Embryonic facial prominence (tissue), 1 donor: ENCODE measurements around the gene C1orf21.

Experiments used
- DNase-seq: peaks from one replicate; pipeline ENCODE4 v3.0.0-alpha.2; 2016; ENCODE audit errors: extremely low spot score

Gene C1orf21

DNA sequence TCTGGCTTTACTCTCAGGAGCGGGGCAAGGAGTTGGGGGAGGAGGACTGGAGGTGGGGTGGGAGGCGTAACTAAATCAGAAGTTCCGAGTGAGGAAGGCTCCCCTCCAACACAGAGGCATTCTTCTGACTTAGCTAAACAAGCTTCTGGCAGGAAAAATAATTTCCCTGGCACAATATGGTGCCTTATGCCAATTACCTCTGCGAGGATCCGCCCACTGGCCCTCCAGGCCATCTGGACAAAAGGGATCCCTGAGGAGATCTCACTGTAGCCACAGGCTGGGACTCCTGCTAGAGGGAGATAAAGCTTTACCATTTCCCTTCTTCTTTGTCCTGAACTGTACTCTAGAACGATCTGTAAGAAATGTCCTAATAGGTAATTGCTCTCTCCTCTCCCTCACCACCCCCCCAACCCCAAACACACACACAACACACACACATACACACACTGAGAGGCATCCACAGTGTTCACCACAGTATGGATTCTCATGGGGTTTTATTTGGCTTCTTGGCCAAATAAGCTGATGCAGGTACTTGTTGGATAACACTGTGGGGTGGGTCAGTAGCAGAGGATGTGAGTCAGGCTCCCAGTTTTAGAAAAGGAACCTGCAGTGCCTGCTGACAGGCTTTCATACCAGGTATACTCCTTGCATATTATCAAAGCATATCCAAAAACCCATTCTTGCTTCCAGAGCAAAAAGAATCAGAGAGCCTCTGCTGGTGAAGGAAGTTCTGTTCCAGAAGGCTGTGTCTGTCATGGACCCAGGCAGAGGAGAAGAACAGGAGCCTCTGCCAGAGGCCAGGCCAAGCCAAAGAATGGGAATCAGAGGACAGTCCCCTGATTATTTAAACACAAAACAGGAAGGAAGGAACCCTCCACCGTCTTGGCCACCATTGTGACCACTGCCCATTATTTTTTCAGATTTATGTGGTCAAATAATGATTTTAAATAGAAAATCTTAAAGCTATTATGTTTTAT is 169.1 kb downstream of the C1orf21 start:
- no peak for DNase-seq

DNA sequence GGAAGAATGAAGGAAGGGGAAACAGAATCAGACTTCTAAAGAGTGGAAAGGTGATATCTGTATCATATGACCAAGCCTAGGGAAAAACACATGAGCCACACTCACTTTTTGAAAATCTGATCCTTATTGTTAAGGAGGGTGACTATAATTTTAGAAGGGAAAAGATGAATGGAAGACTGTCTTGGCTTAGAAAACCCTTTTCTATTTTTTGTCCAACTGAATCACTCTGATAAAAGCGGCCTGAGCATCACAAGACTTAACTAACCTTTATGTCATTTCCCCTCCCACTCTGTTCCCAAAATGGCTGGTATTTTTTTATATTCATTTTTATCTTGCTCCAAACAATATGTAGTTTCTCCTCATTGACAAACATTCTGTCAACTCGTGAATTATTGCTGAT is 169.8 kb downstream of the C1orf21 start:
- DNase-seq, result no peak

DNA sequence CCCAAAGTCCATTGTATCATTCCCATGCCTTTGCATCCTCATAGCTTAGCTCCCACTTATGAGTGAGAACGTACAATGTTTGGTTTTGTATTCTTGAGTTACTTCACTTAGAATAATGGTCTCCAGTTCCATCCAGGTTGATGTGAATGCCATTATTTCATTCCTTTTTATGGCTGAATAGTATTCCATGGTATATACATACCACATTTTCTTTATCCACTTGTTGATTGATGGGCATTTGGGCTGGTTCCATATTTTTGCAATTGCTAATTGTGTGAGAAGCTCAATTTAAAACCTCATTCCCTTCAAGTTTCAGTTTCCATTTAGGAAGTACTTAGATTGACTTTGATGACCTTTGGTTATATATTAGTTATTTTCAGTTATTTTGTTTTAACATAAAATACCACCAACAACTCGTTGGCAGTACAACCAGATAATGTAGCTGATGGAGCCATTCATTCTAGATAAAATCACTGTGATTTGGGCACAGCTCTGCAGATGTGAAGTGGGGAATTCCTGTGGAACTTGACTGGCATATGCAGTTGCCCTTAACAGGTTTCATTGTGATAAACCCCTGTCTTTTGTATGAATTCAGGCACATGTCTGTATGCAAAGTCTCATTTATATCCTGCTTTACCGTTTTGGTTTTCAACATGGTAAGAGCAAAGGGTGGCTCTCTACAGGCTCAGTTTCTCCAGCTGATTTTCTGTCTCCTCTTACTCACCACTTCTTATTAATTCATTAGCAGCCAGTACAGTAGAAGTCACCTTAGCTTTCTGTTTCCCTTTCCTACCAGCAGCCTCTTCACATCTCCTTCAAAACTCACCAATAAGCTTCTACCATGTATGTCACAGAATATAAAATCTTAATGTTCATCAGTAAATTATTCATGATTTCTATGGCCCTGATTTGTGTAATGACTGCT is 170.9 kb downstream of the C1orf21 start:
- no peak for DNase-seq

DNA sequence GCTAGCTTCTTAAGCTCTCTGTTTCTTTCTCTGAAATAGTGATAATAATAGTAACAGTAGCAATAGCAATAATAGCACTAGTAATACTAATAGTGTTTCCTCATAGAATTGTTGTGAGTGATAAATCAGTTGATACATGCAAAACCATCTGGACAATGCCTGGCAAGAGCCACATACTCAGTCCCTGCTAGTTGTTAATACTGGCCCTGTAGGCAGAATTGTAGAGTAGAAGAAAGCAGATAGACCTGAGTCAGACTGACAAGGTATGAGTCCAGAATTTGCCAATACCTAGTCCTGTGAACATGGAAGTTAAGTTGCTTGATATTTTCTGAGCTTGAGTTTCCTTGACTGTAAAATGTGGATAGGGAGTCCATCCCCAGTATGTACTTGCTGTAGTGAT is 171.9 kb downstream of the C1orf21 start:
- DNase-seq, result no peak

DNA sequence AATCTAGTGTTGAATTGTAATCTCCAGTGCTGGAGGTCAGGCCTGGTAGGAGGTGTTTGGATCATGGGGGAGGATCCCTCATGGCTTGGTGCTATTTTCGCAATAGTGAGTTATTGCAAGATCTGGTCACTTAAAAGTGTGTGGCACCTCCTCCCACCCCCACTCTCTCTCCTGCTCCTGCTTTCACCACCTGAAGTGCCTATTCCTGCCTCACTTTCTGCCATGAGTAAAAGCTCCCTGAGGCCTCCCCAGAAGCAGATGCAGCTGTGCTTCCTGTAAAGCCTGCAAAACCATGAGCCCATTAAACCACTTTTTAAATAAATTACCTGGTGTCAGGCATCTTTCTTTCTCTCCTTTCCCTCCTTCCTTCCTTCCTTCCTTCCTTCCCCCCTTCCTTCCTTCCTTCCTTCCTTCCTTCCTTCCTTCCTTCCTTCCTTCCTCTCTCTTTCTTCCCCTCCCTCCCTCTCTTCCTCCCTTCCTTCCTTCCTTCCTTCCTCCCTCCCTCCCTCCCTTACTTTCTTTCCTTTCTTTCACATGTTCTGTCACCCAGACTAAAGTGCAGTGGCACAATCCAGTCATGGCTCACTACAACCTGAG is 172.4 kb downstream of the C1orf21 start:
- DNase-seq, result no peak

DNA sequence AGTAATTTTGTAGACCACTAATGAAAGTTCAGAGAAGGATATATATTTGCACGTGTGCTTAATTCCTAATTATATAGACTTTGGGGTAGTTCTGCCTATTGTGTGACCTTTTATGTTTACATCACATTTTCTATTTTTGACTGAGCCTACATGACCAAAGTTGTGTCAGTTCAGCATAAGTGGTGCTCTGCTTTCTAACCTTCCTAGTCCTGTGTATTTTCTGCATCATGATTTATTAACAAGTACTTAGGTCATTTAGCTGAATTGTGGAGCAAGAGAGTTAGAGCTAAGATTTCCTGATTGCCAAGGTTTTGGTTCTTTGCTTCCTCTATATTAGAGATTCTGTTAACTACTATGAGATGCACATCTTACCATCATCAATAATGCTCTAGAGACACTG is 176.0 kb downstream of the C1orf21 start:
- DNase-seq, result no peak

DNA sequence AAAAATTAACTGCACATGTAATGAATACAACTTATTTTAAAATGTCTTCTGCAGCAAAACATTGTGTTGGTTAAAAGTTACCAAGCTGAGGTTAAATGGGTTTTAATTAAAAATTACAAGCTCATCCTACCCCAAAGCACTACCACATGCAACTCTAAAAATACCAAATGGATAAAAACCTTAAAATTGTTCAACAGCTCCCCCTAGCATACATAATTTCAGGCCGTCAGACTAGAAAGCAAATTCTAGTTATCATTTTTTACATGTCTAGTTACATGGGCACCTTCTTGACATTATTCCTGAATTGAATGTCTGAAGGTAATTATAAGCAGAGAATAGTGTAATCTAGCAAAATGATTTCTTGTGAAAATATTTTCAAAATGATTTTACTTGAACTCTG is 176.5 kb downstream of the C1orf21 start:
- peak; percentile 23 for DNase-seq

DNA sequence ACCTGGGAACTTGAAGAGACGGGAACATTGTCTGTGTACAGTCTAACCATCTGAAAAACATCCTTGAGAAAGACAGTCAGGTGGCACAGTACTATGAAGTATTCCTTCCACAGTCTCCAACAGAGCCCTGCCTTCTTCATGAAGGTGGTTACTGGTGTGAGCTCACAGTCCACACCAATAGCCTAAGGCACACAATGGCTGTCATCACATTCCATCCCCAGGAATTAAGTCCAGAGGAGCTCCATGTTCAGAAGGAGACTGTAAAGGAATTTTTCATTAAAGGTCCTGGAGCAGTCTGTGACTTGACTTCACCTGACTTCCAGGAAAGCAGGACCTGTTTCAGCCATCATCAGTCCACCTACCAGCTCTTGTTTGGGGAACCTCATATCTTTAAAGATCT is 180.2 kb downstream of the C1orf21 start:
- DNase-seq, result no peak

DNA sequence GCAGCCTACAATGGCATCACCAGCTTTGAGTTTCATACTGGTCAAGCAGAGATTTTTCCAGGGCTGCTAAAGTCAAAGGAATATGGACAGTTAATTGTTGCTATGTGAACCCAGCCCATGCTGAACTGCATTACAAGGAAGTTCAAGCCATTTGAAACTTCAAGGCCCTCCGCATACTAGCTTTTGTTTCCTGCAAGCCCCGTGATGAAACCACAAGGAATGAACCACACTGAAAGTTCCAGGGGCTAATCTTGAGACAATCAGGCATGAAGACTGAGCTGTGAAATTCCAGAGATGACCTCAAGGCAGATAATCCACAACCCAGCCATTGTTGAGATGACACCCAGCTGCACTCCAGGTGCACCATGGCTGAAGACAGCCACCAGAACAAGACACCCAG is 180.8 kb downstream of the C1orf21 start:
- no peak for DNase-seq

DNA sequence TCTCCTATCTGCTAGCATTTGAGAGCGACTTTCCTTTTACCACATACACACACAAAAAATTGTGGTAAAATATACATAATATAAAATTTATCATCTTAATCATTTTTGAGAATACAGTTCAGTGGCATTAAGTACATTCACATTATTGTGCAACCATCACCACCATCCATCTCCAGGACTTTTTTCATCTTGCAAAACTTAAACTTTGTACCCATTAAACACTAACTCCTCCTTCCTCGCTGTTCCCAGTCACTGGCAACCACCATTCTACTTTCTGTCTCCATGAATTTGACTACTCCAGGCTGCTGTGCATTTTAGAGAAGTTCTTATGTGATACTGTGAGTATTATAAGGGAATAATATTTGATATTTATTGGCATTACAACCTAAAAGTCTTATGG is 181.3 kb downstream of the C1orf21 start:
- DNase-seq, result no peak

DNA sequence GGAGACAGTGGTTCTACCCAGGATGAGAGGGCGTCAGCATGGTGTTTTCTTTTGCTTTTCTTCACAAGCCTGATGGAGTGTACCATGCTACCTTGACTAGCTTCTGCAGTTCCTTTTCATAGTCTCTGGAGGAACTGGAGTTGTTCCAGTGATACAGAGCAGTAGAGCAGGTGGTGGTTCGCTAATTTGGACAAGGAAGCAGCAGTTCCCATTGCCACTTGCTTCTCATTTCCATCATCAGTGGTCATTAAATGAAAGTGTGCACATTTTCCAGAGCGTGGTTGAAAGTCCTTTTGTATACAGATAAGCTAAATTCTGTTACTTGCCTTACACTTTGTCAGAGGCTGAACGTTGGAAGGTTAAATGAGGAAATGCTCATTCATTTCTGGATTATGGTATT is 182.3 kb downstream of the C1orf21 start:
- no peak for DNase-seq

DNA sequence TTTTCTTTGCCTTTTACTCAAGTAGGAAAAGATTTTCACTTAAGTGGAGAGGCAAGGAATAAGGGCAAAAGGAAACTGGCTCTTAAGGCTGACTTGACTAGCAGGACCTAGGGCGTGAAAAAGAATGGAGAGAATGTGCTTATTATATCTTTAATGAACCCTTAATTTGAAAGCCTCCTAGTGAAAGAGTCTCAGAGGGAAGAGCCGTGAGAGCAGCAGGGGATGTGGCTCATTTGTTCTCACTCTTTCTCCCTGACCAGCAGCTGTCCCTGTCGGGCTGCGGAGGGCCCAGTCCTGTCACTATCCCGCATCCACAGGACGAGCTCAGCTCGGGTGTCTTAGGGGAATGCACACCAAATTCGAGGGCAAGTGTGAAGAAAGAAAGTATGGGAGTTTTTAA is 187.8 kb downstream of the C1orf21 start:
- no peak for DNase-seq

DNA sequence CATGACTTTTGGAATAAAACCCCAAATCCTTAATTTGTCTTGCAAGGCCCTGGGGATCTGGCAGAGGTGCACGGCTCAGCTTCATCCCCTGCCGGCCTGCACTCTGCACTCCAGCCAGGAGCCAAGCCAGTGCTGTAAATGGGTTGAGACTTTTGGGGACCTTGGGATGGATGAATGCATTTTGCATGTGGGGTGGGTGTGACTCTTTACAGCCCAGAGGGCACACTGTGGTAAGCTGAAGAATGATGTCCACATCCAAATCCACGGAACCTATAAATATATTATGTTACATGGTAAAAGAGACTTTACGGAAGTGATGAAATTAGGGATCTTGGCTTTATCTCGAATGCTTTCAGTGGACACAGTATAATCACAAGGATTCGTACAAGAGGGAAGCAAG is 190.0 kb downstream of the C1orf21 start:
- no peak for DNase-seq

DNA sequence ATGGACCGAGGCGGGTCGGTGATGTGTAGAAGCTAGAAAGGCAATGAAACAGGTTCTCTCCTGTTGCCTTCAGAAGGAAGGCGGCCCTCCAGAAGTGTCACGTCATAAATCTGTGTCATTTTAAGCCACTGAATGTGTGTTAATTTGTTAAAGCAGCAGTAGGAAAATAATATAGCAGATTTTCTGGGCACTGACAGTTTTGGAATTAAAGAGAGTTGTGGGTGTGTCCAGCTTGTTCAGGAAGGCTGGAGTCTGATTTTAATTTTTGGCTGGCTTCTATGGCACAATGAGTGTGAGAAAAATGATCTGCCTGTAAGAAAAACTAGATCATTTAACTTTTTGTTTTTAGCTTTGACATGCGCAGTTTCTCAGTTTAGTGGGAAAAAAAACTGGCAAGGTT is 190.5 kb downstream of the C1orf21 start:
- DNase-seq, result no peak

DNA sequence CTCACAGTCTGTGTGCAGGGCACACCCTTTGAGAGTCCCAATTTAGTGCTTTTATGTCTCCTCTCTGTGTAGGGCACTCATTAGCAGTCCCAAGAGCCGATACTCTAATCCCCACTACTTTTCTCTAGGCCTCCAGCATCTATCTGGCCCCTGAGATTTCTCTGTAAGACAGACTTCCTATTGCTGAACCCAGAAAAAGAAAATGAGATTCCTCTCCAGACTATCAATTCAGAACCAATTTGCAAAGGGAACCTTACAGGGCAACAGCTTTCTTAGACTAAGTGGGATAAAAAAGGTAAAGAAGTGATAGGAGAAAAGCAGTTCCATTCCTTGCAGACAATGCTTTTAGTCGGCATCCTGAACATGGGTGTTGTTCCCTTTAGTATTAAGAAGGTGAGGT is 195.6 kb downstream of the C1orf21 start:
- DNase-seq, result no peak

DNA sequence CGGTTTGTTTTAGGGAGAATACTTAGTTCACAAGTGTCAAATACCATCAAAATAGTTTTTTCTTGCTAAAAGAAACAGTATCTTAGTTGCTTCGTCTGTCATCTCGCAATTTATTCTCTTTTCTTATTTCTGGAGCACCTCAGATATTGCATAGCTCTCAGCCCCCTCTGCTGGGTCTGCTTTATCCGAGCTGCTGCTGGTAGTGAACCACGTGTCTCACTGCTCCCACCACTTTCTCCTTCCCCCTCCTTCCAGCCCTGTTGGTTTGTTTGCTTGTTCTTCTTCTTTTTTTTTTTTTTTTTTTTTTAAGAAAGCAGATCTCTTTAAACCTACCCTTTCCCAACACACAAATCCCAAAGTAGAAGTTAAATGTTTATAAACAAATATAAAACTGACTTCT is 197.0 kb downstream of the C1orf21 start:
- DNase-seq, result no peak

DNA sequence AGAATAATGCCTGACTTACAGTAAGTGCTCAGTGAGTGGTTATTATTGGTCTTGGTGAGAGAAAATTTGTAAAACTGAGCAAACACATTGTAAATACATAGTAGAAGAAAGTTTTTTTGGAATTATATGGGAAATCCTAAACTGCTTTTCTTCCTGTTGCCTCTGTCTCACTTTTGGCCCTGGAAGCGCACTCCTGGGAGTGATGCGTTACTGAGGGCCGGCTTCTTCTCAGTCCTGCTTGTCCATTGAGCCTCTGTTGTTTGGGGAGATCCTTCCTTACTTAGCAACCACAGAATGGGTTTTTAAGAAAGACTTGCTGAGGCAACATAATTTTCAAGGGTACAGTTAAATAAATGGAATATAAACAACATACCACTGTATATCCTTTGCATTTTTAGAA is 201.9 kb downstream of the C1orf21 start:
- DNase-seq, result no peak

DNA sequence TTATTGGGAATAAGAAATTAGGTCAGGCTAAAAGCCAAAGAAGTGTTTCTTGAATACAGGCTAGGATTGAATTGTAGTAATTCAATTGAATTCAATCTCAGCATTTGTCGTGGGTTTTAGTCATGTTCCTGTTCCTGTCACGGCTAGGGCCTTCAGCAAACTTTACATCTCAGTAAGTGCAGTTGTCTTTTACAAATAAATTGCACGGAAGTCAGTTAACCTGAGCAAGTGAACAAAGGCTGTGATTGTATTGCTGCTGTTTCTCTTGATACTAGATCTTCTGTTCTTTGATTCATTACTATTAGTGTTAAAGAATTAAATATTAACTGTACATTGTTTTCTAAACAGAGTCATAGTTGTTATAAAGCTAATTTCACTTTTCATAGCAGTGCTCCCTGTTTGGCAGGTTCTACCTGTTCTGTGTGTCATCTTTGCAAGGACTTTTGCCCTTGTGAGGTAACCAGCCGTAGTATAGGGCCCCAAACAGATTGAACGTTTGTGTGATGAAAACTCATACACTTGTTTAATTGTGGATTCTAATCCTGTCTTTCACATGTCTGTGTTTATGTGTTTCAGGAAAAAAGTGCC is 203.4 kb downstream of the C1orf21 start:
- no peak for DNase-seq

DNA sequence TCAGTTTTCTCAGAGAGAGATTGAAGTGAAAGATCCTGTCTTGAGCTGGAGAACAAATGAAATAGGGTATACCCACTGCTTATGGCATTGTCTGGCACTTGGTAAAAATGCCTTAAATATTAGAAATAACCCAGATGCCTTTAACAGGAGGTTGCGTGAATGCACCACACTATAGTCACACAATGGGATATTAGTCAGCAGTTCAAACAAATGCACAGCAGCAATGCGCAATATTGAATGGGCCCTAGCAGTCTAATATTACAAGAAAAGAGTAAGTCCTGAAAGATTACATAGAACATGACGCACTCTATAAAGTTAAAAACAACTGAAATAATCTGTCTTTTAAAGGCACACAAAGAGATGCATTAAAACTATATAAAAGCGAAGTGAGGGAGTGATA is 206.8 kb downstream of the C1orf21 start:
- no peak for DNase-seq

DNA sequence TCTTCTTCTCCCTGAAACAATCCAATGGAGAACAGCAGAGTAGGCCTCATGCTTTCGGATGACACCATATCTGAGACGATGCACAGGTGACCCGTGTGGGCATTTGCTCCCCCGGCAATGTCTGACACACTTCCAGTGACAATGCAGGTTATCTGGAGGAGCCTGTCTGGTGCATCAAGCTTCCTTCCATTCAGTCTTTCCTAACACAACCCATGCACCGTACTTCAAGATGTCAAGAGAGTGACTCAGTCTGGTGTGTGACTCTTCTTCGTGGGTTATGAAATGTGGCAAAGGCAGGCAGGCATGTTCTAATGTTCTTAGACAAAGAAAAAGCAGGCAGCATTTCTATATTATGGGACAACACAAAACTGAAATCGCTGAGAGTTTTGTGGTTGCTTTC is 208.8 kb downstream of the C1orf21 start:
- no peak for DNase-seq

DNA sequence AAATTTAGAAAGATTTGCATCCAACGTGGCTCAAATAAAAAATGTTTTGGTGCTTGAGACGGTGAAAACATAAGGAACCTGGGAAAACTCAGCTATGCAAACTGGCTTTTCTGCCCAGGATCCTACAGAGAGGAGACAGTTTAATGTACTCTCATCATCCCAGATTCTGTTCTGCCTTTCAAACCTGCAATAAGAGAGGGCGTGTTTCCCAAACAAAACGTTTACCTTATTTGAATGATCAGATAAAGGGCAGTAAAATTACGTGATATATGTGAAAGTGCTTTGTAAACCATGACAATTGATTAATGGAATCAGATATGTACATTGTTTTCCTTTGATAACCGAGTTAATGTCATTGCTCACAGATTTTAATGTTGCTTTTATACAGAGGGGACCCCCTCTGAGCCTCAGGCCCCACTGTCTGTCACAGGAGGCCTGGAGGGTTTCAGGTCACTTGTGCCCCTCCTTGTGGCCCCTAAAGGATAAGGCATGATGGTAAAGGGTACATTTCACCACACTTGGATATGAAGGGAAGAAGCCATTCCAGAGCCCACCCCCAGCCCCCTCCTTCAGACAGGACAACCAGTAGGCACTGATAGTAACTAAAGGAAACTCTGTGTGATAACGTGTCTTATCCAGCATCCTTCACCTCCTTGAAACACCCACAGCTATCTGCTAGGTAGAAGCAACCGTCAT is 210.3 kb downstream of the C1orf21 start:
- DNase-seq, result no peak
